ENCODE measurements around the gene CLSTN2.

The CLSTN2 gene

DNA sequence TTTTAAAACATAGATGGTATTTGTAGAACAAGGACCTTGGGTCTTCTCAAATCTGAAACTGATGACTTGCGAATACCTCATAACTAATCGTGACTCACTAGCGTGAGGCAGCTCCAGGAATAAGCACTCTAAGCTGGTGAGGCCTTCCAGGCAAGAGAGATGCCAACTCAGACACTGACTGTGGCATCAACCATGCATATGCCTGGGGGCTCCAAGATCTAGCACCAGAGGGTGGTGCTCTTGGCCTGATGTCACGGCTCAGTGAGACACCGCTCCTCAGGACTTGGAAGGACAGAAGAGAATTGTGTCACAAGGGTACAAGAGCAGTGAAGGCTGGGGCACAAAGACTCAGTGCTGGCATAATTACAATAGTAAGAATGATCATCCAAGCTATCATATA, 617.9 kb downstream of the CLSTN2 start:
- no peak for DNase-seq (ENCODE audit: low spot score)

DNA sequence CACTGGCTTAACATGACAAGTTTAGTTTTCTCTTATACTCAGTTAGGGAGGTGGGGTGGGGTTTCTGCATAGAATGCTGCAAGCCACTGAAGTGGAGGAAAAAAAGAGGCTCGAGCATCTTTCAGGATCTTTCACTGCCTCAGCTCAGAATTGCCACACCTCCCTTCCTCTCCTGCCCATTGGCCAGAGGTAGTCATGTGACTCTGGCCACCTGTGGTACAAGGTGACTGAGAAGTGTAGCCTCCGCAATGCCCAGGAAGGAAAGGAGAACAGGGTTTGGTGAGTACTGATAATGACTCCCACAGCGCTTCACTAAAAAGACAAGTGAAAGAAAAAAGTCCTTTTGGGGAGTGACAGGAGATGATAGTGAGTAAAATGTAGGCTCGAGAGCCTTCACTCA, 618.6 kb downstream of the CLSTN2 start:
- DNase-seq (ENCODE audit: low spot score): no peak

DNA sequence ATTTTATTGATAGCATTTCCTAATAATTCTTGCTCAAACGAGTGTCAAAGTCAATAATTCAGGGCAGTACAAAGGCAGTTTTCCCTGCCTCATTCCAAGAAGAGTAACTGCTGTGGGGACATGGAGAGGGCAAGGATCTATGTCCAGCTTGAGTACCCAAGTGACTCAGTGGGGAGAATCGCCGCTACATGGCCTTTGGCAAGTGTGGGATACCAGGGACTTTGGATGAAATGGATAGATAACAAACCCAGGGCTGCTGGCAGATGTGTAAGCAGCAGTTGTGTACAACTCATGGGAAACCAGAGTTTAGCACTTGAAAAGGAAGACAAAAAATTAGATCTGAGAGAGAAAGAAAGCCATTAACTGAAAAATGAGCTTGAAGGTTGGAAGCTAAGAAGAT, 620.7 kb downstream of the CLSTN2 start:
- DNase-seq (ENCODE audit: low spot score): no peak

DNA sequence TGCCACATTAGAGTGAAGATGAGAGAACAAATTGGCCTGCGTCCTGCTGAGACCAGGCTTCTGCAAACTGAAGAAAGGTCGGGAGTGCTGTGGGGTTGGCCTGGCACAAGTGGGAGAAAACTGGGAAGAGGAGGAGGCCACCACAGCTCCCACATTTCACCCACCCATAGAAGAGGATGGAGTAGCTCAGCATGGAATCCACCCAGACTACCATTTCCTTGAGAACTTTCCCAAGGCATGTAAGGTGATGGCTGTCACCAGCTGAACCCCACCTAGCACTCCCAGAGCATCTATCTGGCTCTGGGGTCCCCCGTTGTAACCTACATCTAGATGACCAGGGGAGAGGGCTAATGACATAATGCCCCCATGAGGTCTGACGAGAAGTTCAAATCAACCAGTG, 622.5 kb downstream of the CLSTN2 start:
- DNase-seq (ENCODE audit: low spot score): no peak

DNA sequence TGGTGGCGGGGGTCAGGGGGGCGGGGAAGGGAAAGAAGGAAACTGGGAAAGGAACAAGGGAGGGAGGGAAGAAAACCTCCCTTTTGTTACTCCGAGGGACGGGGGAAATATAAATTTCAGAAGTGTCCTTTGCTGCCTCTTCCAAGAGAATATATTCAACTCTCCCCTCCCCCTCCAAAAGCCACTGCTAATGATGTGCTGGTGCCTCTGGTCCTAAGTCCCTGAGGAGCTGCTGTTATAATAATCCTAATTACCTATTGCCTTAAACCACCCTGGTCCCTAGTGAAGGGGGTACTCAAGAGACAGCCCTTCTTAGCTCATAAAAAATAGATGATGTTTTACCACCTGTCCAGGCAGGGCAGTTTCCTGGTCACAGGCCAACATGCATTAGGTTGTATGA, 624.6 kb downstream of the CLSTN2 start:
- no peak for DNase-seq (ENCODE audit: low spot score)

DNA sequence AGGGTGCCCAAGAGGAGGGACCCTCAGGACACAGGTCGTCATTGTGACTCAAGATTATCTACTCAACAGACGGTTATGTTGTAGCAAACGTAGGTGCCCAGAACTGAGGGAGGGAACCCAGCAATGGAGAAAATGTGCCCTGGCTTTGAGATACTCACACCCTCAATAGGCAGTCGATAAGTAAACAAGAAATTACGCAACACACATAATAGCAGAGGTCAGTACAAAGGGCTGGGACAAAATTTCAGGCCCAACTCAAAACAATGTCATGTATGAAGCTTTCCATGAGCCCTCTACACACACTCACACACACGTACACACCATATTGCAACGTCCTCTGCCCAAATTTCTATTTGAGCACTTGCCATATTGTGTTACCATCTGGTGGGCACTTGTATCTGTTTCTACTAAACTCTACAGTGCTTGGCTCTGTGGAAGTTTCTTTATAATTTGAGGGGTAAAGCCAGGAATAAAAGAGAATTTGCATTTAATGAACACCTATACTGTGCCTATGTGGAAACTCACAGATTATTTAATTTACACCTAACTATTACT, 628.3 kb downstream of the CLSTN2 start:
- DNase-seq (ENCODE audit: low spot score): no peak

DNA sequence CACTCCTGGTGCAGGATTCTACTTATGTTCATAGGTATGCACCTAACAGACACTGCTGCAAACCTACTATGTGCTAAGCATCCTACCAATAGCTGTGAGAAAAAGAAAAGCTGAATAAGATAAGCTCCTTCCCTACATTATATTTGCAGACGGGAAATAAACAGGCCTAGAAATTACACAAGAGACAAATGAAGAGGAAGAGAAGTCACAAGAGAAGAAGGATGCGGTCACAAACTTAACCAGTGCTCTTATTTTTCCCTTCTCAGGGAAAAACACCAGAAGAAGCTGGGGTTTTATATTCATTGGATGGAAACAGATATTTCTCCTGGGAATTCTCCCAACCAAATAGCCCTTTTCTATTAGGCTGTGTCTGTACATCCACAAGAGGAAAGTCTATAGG, 633.1 kb downstream of the CLSTN2 start:
- no peak for DNase-seq (ENCODE audit: low spot score)

DNA sequence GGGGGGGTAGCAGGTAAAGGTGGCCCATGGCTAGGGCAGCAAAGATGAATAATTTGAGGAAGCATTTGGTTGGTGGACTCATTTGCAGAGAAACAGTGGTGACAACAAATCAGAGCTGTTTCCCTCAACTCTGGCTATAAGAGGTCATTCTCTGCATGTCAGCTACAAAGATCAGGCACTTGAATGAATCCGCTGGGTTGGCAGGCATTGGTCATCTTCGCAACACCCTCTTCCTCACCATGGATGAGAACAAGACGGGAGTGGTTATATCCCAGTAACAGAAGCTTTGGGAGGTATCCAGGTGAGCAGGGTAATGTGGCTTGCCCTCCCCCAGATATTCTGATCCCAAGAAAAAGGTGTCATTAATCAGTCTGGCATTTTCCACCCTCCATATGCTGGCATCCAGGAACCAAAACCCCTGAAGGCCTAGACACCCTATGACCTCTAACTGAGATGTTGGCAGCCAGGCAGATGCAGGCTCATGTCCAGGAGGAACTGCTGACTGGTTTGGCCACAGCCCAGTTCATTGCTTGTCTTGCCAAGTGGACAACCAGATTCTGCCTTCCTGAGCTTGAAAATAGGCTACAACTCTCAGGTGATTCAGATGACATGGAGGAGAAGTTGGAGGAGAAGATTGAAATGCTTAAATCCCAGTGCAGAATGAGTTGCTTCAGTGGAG, 634.0 kb downstream of the CLSTN2 start:
- no peak for DNase-seq (ENCODE audit: low spot score)

DNA sequence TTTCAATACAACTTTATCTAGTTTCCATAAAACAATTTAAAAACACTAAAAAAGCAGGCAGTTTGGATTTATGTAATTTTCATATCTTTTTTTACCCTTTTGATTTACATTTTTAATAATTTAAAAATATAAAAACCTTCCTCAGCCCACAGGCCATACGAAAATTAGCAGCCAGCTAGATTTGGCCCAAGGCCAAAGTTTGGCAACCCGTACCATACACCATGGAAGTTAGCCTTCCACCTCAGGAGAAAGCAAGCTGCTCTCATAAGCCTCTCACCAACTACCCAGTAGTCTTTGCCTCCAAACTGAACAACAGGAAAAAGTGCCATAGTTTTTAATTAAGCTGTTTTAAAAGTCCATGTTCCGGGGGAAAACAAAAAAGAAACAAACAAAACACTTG, 635.6 kb downstream of the CLSTN2 start:
- DNase-seq (ENCODE audit: low spot score): no peak

DNA sequence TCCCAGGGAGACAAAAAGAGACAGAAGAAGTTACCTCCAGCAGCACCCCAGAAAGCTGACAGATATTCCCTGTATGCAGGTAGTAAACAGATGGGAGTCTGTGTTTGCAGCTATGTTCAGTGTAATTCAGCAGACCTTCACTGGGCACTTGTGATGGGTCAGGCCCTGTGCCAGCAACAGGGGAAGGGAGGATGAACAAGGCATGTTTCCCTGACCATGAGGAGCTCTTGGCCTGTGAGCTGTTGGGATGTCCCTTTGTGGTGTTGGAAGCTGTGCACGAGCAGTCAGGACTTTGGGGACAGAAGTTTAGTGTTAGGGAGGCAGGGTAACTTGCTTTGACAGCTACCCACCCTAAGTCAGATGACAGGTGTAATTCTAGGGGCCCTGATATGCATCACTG, 636.9 kb downstream of the CLSTN2 start:
- no peak for DNase-seq (ENCODE audit: low spot score)

DNA sequence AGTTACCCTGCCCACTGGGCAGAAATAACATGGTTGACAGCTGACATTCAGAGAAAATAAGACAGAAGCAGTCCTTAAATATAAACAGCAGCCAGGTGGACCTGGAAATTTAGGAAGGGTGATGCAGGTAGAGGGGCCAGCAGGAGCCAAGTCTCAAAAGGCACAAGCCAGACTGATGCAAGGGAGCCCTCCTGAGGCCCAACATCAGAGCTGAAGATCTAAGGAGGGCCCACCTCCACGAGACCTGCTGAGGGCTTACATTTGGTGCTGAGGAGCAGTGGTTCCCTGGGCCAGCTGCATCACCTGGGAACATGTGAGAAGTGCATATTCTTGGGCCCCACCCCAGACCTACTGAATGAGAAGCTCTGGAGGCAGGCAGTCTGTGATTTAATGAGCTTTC, 637.3 kb downstream of the CLSTN2 start:
- DNase-seq (ENCODE audit: low spot score): no peak

DNA sequence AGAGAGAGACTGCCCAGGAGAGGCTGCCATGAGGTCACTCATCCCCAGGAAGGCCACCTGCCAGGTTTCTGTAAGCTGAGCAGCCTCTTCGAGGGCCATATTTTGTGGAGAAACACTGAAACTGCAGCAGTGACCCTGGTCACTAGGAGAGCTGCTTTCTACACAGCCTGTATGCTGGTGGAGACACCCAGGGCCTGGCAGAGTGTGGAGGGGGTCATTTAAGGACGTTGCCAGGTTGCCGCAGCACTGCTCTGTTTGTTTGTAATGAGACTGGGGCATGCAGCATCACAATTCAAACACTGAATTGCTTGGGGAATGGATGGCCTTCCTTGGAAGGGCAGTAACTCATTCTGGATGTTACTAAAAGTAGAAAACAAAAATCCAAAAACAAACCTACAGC, 638.0 kb downstream of the CLSTN2 start:
- DNase-seq (ENCODE audit: low spot score): no peak

DNA sequence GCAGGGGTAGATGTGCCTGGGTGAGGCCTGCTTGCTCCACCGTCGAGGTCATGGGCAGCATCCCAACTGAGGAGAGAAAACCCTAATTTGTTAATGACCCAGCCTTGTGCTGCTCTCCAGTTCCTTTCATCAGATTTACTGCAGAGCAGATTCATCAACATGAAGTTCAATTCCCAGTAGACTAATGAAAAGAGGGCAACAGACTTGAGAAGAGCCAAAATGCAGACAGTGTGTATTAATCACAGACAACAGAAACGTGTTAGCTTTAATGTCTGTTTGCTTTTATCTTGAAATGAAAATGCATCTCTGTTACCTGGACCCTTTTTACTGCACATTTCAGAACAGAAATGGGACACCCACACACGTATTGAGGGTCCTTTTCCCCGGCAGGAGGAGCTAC, 639.4 kb downstream of the CLSTN2 start:
- no peak for DNase-seq (ENCODE audit: low spot score)

DNA sequence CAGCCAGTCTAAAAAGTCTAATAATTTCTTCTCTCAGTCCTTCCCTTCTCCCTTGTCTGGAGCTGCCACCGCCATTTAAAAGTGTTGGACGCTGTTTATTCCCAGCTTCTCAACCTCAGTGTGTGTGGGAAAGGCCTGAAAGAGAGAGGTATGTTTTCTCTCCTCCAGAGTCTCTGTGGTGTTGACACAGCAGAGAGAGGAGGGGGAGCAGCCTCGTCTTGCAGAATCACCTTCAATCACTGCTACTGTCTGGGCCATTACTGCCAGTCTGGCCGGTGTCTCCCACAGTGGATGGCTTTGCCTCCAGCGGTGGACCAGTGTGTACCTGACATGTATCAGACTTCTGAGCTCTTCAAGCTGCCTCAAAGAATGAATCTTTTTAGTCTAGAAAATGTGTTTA, 641.5 kb downstream of the CLSTN2 start:
- DNase-seq (ENCODE audit: low spot score): no peak

DNA sequence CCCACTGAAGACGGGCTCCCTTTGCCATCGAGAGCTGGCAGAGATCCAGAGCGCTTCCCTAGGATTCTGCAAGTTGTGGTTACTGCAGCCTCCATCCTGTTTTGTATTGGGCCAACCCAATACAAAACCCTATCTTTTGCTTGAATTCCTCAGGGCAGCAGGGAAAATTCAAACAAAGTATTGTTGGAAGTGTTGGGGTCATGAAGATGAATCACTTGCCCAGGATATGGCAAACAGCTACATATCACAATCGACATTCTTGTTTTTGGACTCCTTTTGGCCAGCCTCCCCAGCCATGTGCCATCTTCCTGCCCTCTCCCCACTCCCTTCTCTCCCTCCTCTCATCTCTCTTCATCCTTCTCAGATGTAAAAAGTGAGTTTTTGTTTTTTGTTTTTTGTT, 642.9 kb downstream of the CLSTN2 start:
- DNase-seq (ENCODE audit: low spot score): no peak

DNA sequence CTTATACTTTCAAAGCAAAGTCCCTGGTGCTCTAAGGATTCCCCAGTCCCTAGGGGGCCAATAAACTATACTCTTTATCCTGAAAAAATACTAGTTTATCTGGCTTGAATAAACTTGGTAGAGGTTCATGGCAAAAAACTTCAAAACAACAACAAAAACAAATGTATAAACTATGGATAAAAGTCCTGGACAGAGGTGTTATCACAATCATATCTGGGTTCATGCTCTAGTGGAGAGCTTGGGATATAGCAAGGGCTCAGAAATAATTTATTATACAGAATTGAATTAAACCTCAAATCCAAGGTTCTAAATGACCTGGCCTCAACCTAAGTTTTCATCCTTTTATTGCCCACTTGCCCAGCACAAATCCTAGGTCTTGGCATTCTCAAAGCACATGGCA, 644.3 kb downstream of the CLSTN2 start:
- DNase-seq (ENCODE audit: low spot score): no peak

DNA sequence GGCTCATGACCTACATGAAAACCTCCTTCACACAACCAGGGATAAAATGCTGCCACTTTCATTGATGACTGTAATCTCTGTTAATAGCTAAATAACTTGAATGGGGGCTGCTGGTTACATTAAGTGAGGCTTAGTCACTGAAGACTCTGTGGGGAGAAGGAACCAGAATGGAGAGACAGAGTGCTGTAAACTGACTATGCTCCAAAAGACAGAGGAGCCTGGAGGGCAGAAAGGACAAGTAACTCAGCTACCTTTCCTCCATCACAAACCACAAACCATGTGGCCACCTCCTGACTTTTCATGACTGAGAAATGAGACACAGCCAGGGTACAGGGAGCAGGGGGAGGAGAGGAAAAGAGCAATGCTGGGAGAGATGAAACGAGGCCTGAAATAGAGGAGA, 645.8 kb downstream of the CLSTN2 start:
- no peak for DNase-seq (ENCODE audit: low spot score)

DNA sequence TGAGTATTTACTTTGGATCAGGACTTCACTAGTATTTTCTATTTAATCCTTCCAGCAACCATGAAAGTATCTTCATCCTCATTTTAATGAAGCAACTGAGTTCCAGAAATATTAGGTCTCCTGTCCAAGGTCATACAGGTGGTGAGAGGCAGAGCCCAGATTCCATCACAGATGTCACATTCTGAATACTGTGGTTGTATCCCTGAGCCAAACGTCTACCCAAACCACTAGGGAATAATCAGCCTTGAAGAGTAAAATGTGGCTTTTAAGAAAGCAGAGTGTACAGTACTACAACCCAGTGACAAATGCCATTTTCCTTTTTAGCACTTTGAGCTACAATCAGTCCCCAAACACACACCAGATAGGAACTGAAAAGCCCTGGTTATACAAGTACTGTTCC, 649.6 kb downstream of the CLSTN2 start:
- DNase-seq (ENCODE audit: low spot score): no peak

DNA sequence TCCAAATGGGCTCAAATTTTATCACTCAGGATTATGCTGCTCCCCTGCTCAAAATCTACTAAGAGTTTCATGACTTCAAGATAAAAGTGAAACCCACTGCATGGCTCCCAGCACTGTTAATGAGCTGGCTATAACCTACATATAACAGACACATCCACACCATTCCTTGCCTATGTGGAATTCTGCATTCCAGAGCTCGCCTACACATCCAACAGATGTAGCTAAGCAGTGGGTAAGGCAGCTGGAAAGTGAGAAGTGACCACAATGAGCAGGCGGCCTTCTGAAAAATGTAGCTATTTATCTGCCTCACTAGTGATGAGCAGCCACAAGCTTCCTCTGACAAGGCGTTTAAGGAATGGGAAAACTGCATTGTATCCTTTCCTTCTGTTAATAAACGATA, 650.8 kb downstream of the CLSTN2 start:
- DNase-seq (ENCODE audit: low spot score): no peak

DNA sequence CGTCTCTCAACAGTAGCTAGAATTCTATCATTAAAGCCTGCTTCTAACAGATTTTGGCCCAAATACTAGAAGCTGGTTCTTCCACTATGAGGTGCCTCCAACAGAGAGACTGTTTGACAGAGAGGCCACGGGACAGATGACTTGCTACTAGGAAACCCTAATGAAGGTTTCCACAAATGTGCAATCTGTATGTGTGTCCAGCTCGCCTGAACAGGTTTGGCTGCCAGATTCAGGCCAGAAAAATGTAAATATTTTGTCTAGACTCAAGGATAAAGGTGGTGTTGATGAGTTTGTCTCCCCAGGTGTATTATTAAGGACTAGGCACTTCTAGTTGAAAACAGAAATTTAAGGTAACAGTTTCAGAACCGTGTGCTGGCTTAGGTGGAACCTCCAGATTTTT, 651.3 kb downstream of the CLSTN2 start:
- no peak for DNase-seq (ENCODE audit: low spot score)

DNA sequence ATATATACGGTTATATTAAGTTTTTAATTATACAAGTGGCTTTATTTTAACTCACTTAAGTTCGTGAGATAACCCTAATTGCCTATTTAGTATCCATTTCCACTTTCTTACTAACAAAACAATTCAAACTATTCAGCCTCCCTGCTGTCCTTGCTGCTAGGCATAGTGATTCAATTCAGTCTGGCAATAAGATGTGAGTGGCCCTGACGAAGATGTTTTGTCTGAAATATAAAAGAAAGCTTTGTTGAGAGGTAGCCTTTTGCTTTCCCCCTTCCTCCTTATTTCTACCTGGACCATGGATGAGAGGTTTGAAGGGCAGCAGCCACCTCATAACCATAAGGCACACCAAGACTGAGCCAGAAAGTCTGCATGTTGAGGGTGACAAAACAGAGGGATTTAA, 653.6 kb downstream of the CLSTN2 start:
- no peak for DNase-seq (ENCODE audit: low spot score)

DNA sequence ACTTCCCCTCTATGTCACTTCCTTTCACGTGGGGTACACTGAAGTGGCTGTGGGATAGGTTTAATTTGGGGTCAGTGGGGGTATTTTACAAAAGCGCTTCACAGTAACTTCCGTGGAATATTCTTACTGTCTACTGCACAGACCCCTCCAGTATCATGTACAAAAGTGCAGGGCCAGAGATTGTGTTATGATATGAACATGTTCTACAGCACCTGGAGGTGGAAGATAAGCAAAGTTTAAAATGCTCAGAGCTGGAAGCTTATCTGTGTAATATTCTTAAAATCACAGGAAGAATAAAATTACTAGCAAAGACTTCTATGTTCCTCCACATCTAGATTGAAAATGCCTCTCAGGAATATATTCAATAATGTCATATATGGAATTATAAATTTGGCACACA, 658.8 kb downstream of the CLSTN2 start:
- no peak for DNase-seq (ENCODE audit: low spot score)

DNA sequence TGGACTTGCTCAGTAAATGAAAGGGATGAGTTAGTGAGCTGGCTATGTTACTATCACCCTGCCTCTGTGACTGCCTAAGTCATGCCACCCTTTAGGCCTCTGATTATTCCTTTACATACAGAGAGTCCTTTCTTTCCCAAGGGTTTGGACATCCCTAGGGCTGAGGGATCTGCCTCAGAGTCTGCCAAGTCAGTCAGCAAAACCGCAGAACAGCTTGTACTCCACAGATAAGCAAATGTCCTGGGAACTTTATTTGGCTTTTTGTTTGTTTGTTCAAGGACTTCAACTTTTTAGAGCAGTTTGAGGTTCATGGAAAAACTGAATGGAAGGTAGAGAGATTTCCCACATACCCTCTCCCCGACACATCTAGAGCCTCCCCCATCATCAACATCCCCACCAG, 660.3 kb downstream of the CLSTN2 start:
- no peak for DNase-seq (ENCODE audit: low spot score)

DNA sequence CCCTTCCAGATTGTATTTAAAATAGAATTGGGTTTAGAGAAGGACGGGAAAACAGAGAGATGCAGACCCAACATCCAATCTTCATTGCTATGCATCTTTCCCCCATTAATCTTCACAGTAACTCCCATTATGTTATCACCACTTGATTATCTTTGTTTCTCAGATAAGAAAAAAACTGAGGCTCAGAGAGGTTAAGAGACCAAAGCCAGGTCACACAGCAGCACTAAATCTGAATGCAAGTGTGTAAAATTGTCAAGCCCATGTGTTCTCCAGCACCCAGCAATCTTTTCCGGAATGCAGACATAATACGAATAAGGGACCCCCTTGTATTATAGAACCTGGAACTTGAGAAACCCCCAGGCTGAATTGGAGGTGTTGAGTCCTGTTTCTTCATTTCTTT, 662.4 kb downstream of the CLSTN2 start:
- no peak for DNase-seq (ENCODE audit: low spot score)

DNA sequence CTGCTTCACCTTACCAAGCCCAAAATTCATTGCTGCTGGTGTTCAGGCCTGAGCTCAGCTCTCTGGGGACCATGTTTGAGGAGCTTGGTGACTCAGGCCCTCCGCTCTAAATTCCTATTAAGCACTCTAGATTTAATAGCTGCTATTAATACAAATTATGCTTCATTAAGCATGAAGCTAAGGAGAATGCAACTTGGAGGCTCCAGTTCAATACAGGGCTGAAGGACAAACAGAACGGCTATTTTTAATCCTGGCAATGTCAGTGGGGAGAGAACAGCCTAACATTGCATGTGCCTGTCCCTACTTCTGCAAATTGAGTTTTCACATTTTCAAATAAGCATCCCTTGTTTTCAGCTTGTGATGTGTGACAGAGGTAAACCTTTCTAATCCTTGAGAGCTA, 662.8 kb downstream of the CLSTN2 start:
- no peak for DNase-seq (ENCODE audit: low spot score)
